Fibroblast of lung (primary cell): ENCODE measurements around the gene MIER1.

Experiments
- CTCF ChIP-seq, 2 donors: IDR thresholded peaks in 1 of 2; conservative IDR thresholded peaks in 1 of 2; 1 replicate in 1 of 2; 2 replicates in 1 of 2; pipeline ENCODE4 v1.5.1; 2011 to 2012; ENCODE audit warnings: low read length in 2 of 2, control low read depth in 1 of 2, inconsistent platforms in 1 of 2, low read depth in 1 of 2, mild to moderate bottlenecking in 1 of 2
- EZH2 ChIP-seq: IDR thresholded peaks from 2 replicates; pipeline ENCODE4 v1.5.1; 2012; ENCODE audit warnings: low read length, control low read depth, mild to moderate bottlenecking; ENCODE audit errors: missing control alignments

DNA sequence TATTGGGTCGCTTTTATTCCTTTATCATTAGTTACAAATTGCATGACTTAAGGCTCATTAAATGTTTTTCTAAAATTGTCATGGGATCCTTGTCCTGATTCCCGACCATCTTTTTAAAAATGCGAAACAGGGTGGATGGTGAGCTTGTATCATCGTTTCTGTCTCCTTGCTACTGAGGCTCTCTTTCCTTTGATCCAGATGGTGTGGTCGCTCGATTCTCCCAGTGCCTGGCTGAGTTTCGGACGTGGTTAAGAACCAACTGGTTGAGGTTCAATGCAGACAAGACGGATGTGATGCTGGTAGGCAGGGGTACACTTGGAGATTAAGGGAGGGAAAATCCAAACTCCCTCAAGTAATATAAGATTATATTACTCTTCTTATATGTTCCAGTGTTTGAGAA, 1.2 kb downstream of the MIER1 start:
- TF ChIP-seq EZH2: no peak
- no peak for TF ChIP-seq CTCF (conservative IDR thresholded peaks at IDR 0.05 in 1 of 2, IDR thresholded peaks at IDR 0.05 in 1 of 2; ENCODE audit: low read depth in 1 of 2, low read length in 2 of 2)
